HG02885 (cell line): ENCODE data around the gene BOC.

ENCODE experiments used
- ATAC-seq: cut with Tn5 transposase; IDR thresholded peaks from one replicate; pipeline ENCODE4 v1.9.1; 2021; ENCODE audit warnings: mild to moderate bottlenecking; ENCODE audit not compliant: unreplicated experiment, poor library complexity

Gene BOC

GRCh38 chr3:113283306-113283705 lies 71.9 kb downstream of the BOC start:
- ATAC-seq: no peak

DNA sequence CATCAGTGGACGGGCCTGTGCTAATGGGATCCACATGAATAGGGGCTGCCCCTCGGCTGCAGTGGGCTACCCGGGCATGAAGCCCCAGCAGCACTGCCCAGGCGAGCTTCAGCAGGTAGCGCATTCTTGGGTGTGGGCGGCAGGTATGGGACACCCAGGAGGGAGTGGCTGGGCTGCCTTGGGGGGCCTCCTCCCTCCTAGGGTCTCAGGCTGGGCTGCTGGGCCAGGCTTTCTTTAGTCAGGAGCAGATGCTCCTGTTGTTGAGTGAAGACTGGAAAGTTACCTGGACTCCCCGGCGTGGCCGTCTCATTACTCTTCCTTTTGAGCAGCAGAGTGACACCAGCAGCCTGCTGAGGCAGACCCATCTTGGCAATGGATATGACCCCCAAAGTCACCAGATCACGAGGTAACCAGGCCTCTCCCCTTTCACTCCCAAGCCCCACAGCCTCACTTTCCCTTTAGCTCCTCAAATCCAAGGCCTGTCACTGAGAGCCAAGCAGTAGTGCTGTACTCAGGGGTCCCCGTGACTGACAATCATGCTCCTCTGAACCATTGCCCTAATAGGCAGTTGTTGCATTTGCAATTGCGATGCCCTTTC lies 73.2 kb downstream of the BOC start:
- ATAC-seq: no peak

- no peak for ATAC-seq
Observed at GRCh38 chr3:113285226-113285625, 73.9 kb downstream of the BOC start.

DNA sequence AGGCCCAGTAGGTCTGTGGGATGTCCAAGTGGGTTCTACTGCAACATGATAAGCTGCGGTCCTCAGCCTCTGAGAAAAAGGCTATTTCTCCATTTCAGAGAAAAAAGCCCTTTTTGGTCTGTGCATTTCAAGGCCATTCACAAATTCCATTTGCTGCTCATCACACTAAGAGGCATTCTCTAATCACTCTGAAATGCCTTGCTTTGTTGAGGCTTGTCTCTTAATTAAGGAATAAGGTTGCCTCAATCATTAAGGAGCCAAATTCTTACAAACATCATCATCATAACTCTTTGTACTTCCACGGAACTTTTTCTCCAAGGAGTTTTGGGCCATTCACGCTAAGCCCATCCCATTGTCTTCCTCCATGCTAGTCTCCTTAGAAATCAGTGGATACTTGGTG lies 74.4 kb downstream of the BOC start:
- no peak for ATAC-seq

- ATAC-seq: no peak
Observed at GRCh38 chr3:113286524-113286923, 75.2 kb downstream of the BOC start.

DNA sequence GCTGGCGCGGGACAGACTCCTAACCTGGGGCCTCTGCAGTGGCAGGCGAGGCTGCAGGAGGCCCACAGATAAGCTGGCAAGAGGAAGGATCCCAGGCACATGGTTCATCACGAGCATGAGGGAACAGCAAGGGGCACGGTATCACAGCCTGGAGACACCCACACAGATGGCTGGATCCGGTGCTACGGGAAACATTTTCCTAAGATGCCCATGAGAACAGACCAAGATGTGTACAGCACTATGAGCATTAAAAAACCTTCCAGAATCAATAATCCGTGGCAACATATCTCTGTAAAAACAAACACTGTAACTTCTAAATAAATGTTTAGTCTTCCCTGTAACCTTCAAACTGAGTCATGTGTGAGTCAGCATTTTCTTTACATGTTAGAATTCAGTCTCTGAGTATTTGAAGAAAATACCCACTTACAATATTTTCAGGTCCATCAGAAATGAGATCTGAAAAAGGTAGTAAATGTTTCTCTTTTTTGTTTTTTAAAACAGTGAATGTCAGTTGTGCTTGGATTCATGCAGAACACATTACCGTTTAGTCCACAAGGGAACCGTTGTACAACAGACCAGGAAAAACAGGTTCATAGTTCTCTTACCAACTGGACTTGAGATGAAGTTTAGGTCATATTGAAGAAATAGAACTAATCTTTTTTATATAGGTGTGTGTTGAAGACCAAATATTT lies 75.9 kb downstream of the BOC start:
- no peak for ATAC-seq

DNA sequence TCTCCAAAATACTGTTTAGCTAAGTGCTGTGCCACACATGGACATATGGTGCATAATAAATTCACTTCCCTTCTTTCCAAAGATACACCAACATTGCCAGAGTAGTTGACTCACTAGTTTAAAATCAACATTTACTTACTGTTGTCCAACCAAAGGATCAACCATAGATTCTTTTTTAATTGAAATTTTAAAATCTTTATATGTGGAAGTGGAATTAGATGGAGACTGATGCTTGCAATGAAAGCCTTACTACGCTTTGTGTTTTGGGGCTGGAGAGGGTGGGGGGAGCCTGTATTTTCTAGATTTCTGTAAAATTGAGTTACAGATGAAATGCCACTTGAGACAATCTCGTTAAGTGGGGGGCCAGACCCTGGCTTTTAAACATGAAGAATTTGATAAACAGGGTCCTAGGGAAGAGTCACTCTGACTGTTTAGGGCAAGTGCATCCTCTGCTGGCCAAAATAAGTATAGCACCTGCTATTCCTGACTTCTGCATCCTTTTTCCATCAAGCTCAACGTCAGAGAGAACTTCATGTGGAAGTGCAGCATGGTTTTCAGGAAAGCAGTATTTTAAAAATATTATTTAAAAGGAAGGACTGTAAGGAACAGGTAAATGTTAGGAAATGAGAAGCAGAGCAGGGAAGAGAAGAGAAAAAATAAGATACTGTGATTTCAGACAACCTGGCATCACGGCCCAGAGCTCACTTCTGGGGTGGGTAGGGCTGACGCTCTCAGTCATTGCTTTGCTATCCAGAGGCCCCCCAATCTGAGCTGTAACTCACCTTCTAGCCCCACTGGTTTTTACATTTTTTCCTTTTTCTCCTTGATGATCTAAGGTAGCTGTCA lies 76.7 kb downstream of the BOC start:
- ATAC-seq: no peak

DNA sequence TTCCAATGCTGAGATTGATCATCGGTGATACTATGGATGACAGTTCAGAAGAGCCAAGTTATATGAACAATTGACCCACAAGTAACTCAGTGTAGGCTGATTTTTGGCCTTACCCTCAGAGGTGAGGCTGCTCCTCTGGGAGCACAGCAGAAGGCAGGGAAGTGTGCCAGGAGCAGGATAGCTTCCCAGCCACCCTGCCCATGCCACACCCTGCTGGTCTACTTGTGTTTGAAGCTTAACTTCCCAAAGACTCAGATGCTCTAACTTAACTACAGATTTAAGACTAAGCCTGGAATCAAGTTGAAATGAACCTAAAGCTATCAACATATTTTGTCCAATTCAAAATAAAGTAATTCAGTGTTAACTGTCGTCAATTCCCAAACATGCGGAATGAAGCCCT lies 77.5 kb downstream of the BOC start:
- no peak for ATAC-seq

DNA sequence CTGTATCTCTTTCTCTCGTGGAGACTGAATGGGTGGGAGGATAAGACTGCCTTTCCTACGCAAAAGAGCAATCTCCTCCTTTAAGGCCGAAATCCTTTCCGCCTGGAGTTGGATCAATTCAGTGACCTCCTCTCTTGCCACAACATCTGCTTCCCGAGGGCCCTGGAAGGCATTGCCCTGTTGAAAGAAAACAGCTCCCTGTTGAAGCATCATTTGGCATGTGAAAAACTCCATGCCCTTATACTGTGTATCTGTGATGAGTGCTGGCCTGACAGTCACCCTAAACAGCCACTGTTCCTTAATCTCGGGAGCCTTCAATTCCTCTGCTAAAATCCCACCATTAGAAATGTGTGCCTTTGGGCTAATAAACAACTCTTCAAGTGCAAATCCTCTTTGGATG lies 80.2 kb downstream of the BOC start:
- no peak for ATAC-seq

DNA sequence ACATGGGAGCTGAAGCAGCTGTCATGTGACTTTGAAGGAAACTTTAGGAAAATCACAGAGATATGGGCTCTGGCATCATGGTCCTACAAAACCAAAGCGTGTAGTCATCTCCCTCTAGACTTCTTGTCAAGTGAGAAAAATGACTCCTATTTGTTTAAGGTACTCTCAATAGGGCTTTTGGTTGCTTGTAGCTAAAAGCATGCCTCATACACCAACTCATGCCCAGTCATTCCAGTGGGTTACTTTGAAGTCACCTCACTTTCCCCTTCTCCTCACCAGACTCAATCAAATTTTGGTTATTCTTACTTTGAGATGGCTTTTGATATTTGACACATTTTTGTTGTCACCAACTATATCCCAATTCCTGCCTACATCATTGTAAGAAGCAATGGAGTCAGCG lies 81.6 kb downstream of the BOC start:
- no peak for ATAC-seq

- no peak for ATAC-seq
Observed at GRCh38 chr3:113293348-113293747, 82.0 kb downstream of the BOC start.

DNA sequence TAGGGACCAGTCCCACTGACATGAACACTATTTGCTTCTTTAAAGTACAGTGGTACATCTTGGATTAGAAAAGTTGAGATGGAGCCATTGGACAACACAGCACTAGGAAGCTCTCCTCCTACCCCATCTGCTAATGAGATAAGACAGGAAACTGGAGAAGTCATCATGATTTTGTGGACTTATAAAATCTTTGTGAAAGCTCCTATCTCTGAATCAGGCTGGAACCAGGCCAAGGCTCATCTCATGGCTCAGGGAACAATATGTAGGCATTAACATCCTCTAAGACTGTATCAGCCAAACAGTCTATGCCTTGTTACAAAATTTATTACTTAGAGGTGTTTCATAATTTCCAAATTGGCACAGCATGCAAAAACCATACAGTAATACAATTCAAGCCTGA lies 84.1 kb downstream of the BOC start:
- ATAC-seq: no peak

GRCh38 chr3:113297287-113297686 lies 85.9 kb downstream of the BOC start:
- ATAC-seq: no peak

DNA sequence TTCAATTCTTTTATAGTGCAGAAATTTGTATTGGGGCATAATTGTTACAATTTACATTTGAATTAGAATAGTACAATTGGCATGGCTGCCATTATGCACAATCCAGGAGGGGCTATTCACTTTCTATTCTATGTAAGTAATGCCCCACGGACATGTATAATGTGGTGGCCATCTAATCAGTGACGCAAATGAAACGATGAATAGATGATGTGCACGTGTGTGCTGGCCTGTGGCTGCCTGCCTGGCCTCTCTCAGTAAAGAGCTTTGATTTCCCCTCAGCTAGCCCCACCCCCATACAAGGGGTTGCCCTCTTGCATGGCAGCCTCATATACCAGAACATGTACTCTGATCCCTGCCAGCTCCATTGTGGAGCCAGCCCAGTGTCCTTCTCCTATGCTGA lies 86.5 kb downstream of the BOC start:
- ATAC-seq: no peak

DNA sequence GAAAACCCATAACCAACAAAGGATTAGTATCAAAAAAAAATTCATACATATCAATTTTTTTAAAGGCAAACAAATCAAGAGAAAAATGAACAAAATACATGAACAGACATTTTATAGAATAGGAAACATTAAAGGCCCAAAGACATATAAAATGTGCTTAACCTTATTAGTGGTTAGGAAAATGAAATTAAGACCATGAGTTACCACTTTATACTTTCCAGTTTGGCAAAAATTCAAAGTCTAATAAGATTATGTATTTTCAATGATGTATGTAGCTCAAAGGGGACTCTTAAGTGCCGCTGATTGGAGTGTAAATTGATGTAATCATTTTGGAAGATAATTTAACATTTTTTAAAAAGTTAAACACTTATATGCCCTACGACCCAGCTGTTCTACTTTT lies 89.2 kb downstream of the BOC start:
- ATAC-seq: no peak

GRCh38 chr3:113304102-113304501 lies 92.7 kb downstream of the BOC start:
- no peak for ATAC-seq

DNA sequence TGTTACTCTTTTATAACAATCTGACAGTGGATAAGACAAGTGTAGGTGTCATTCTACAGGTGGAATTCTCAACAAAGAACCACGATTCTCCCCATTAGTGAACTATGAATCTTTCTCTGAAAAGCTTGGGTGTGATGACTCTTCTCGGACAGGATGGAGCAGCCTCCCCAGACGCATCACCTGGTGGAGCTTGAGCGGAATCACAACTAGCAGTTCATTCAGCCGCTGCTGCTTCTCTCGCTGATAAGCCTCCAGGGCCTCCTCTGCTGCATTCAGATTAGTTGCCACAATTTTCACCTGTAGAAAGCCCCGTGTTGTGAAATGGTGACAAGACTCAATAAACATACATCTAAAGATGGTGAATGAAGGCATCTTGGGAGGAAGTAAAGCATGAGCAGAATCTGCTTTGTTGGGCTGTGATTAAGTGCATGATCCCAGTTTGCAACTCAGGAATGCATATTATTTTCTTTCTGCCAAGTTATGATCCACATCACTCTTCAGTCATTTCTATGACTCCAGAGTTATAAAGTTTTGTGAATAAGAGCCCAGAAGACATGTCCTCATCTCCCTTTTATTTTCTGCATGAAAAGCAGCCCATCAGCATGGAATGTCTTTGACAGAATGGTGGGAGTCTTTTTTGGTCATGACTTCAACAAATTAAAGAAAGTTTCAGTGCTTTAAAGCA lies 93.6 kb downstream of the BOC start:
- ATAC-seq: no peak

GRCh38 chr3:113310960-113311359 lies 99.6 kb downstream of the BOC start:
- ATAC-seq: no peak

DNA sequence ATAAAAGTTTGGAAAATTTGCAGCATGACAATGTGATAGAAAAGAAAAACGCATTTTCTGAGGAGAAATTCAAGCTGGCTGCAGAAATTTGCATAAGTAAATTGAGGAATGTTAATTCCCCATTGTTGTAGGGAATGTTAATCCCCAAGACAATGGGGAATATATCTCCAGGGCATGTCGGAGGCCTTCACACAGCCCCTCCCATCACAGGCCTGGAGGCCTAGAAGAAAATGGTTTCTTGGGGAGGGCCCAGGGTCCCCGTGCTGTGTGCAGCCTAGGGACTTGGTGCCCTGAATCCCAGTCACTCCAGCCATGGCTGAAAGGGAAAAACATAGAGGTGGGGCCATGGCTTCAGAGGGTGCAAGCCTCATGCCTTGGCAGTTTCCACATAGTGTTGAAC lies 101.1 kb downstream of the BOC start:
- no peak for ATAC-seq

DNA sequence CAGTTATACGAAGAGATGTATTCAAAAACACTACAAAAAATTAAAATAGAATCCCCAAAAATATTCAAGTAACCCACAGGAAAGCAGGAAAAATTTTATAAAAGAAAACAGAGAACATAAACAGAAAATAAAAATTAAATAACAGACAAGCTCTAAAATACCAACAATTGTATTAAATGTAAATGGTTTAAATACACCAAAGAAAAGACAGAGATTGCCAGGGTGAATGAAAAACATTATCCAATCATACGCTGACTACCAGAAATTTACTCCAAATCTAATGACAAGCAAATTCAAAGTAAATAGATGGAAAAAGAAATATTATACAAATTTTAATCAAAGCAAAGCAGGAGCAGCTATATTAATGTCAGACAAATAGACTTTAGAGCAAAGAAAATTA lies 103.6 kb downstream of the BOC start:
- no peak for ATAC-seq

- ATAC-seq: no peak
Observed at GRCh38 chr3:113329757-113330156, 118.4 kb downstream of the BOC start.
